Forelimb muscle (tissue), 1 donor: ENCODE measurements around the gene ALMS1. TPM values are rescaled to one million over a fixed set of nuclear protein-coding genes. Genes with fewer than 3 reads are reported as not detected.
A peak's percentile ranks its signal among the peaks of the same experiment; 100 is the strongest.
"Not testable (repeated sequence)": the region's sequence is repeated elsewhere in the genome, so short reads cannot be mapped to it uniquely, and the experiment has no call there.

Experiments used
- DNase-seq: peaks from one replicate; pipeline ENCODE4 v3.0.0-alpha.2; 2013; ENCODE audit warnings: low read depth
- polyA plus RNA-seq: library from polyadenylated mRNA; unstranded; fragments of 120-200 nt; gene quantifications from one replicate; pipeline ENCODE4 v1.2.1, GENCODE V29; 2013; ENCODE audit not compliant: insufficient read length

The ALMS1 gene
- polyA plus RNA-seq: 15.6 TPM

- peak; percentile 78 for DNase-seq
These were observed at the start of gene ALMS1 for GRCh38 chr2:73385504-73386341. Gene ALMS1 (plus strand): TSS chr2:73385836. CDS start chr2:73385869, 33 bp downstream.

- no peak for DNase-seq
These were observed 47.8 kb upstream of the ALMS1 start for GRCh38 chr2:73337828-73338227.

GRCh38 chr2:73339201-73339600 lies 46.4 kb upstream of the ALMS1 start:
- no peak for DNase-seq

- no peak for DNase-seq
These were observed 44.6 kb upstream of the ALMS1 start for GRCh38 chr2:73341039-73341438.

- DNase-seq: no peak
These were observed 41.6 kb upstream of the ALMS1 start for GRCh38 chr2:73343992-73344391.

GRCh38 chr2:73344747-73345146 lies 40.9 kb upstream of the ALMS1 start:
- DNase-seq: not testable (repeated sequence)

GRCh38 chr2:73350035-73350691 lies 35.5 kb upstream of the ALMS1 start:
- DNase-seq: no peak

- no peak for DNase-seq
These were observed 29.5 kb upstream of the ALMS1 start for GRCh38 chr2:73356097-73356496.

- no peak for DNase-seq
These were observed 25.5 kb upstream of the ALMS1 start for GRCh38 chr2:73359915-73360697.

GRCh38 chr2:73366060-73366459 lies 19.6 kb upstream of the ALMS1 start:
- DNase-seq: no peak

- DNase-seq: no peak
These were observed 16.9 kb upstream of the ALMS1 start for GRCh38 chr2:73368781-73369180.

- DNase-seq: no peak
These were observed 15.3 kb upstream of the ALMS1 start for GRCh38 chr2:73370348-73370747.

GRCh38 chr2:73373344-73373743 lies 12.3 kb upstream of the ALMS1 start:
- no peak for DNase-seq

GRCh38 chr2:73374269-73374668 lies 11.4 kb upstream of the ALMS1 start:
- no peak for DNase-seq

GRCh38 chr2:73376681-73377080 lies 9.0 kb upstream of the ALMS1 start:
- DNase-seq: no peak

GRCh38 chr2:73383036-73383435 lies 2.6 kb upstream of the ALMS1 start:
- DNase-seq: no peak

- DNase-seq: no peak
These were observed 523 bp upstream of the ALMS1 start for GRCh38 chr2:73385123-73385503.

- DNase-seq: no peak
These were observed 769 bp downstream of the ALMS1 start for GRCh38 chr2:73386342-73386868.

- no peak for DNase-seq
These were observed 1.4 kb downstream of the ALMS1 start for GRCh38 chr2:73386894-73387636.

- no peak for DNase-seq
These were observed 16.9 kb downstream of the ALMS1 start for GRCh38 chr2:73402386-73403103.

GRCh38 chr2:73403237-73403636 lies 17.6 kb downstream of the ALMS1 start:
- DNase-seq: no peak
